HG02943 (cell line): Measurements from ENCODE around the gene LMTK2.
"Not testable (repeated sequence)": the region's sequence is repeated elsewhere in the genome, so short reads cannot be mapped to it uniquely, and the experiment has no call there.

Experiments used
- ATAC-seq: cut with Tn5 transposase; IDR thresholded peaks from one replicate; pipeline ENCODE4 v1.9.1; 2021; ENCODE audit warnings: mild to moderate bottlenecking, low read depth, moderate library complexity; ENCODE audit not compliant: unreplicated experiment

Gene LMTK2

GRCh38 chr7:98215561-98216495 lies 109.2 kb downstream of the LMTK2 start:
- no peak for ATAC-seq

DNA sequence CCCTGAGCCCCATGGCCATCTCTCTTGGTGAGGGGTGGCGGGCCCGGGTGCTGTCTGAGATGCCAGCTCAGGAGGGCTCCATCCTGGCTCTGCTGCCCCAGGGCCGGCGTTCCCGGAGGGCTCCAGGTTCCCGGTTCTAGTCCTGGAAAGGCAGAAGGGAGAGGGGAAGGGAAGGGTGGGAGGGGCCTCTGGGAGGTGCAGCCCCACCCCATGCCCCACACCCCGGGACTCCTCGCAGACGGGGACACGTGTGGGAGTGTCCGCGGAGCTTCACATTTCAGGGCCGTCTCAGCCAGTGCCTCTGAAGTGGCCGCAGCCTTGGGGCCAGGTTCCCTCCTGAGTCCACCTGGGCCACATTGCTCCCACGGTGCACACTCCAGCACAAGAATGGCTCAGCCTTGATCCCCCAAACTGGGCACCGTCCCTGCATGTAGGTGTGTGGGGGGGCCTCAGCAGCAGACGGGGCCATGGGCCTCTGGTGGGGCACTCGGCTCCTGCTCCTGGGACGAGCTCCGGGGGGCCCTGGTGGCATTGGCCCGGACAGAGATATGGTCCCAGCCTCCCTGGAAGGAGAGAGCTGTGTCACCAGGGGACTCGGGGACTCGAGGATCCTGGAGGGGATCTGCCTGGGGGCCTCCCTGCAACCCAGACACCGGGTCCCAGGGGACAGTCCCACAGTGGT lies 110.4 kb downstream of the LMTK2 start:
- ATAC-seq = no peak

DNA sequence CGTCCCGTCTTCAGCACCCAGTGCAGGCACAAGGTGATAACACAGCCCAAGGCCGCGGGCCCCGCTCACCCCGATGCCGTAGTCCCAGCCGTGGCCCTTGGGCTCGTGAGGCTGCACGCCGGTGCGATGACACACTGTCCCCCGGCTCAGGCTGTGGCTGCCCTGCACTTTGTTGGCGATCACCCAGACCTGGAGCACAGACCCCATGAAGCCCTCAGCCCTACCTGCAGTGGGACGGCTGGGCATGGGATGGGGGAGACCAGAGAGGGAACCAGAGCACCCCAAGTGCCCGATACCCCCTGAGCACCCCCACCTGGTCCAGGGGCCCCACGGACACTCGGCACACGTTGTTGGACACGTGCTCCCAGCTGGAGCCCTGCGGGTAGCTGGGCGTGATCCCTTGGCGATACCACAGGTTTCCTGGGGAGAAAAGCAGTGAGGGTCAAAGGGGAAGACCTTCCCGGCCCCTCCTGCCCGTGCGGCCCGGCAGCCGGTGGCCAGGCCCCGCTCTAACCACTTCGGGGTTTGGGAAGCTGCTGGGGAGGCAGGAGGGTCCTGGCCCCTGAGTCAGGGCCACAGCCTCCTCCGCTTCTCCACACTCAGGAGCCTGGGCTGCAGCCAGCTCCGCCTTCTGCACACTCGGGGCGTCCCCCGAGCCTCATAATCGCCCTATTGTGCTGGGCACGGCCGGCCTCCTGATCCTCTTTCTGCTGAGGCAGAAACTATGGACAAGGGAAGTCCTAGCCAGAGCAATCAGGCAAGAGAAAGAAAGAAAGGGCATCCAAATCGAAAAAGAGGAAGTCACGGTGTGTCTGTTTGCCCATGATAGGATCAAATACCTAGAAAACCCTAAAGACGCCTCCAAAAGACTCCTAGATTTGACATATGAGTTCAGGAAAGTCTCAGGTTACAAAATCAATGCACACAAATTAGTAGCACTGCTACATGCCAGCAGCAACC lies 111.2 kb downstream of the LMTK2 start:
- ATAC-seq = no peak

DNA sequence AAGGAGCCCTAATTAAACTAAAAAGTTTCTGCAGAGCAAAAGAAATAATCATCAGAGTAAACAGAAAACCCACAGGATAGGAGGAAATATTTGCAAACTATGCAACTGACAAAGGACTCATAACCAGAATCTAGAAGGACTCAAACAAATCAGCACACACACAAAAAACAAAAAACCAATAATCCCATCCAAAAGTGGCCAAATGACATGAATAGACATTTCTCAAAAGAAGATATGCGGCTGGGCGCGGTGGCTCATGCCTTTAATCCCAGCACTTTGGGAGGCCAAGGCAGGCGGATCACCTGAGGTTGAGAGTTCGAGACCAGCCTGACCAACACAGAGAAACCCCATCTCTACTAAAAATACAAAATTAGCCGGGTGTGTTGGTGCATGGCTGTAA lies 112.7 kb downstream of the LMTK2 start:
- not testable (repeated sequence) for ATAC-seq

- ATAC-seq = no peak
These were observed 115.2 kb downstream of the LMTK2 start for GRCh38 chr7:98221611-98222532.

- no peak for ATAC-seq
These were observed 116.0 kb downstream of the LMTK2 start for GRCh38 chr7:98222533-98223195.

- ATAC-seq = no peak
These were observed 116.8 kb downstream of the LMTK2 start for GRCh38 chr7:98223351-98223897.

DNA sequence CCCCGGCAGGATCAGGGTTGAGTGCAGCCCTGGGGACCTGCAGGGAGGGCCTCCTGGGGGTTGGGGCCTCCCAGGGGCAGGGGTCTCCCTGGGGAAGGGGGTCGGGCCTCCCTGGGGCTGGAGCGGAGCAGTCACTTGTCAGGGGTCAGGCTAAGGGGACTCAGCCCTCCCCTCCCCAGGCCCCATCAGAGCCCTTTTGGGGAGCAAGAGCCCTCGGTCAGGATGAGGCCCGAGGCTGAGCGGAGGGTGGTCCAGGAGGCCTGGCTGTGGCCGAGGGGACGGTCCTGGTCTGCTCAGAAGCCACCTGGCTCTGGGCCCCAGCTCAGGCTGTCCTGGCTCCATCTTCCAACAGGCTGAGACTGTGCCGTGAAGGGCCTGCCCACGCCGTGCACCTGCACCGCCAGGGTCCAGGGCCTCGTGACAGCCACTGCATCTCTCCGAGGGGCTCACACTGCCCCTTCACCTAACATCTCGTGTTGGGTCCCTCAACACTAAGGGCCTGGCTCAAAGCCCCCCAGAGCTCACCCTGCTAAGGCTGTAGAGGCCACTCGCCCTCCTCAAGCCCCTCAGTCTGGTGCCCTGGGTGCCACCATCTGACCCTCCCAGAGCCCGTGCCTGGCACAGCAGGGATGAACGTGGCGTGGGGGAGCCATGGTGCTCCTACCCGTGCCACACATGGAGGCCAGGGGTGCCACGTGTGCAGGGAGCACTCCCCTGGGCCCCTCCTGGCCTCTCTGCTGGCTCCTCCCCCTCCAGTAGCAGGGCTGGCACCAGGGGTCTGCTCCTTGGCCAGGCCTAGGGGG lies 117.4 kb downstream of the LMTK2 start:
- no peak for ATAC-seq

DNA sequence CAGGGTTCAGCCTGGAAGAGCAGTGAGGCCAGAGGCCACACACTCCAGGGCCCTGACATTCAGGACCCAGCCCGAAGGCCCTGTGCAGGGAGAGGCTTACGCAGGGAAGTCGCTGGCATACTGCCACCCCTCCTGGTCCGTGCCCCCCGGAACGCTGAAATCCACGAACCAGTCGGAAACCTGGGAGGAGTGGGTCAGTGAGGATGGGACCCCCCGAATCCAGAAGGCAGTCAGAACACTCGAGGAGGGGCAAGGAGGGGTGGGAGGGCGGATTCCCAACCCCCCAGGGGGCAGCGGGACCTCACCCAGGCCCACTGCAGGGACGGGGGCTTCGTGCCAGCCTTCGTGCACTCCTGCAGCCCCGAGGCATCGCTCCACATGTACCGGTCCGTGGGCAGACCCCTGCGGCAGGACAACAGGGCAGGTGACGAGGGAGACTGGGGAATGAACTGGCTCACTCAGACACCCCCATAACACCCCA lies 118.1 kb downstream of the LMTK2 start:
- no peak for ATAC-seq

DNA sequence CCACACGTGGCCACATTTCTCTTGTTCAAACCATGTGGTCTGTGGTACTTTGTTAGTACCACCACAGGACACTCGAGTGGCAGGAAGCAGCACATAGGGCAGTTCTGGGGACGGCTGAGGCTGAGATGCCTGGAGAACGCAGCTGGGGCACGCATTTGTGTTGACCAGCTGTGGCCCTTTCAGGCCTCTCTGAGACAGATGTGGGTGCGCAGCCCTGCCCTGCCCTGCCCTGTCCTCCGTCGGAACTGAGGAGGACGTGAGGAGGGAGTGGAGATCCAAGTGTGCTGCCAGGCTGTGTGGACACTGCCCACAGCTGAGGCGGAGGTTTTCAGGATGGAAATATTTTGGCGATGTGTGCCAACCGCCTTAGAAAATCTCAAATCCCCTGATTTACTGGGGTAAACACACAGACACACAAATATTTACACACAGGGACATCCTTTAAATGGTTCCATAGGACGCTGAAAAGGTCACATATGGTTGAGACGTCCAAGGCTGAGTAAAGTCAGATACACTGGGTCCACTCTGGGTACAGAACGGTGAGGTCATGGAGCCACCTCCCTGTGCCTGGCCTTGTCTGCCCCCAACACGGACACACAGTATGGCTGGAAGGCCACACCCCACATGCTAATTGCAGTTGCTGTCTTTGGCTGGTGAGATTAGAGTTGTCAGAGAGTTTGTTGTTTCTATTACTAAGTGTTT lies 119.4 kb downstream of the LMTK2 start:
- ATAC-seq = no peak

DNA sequence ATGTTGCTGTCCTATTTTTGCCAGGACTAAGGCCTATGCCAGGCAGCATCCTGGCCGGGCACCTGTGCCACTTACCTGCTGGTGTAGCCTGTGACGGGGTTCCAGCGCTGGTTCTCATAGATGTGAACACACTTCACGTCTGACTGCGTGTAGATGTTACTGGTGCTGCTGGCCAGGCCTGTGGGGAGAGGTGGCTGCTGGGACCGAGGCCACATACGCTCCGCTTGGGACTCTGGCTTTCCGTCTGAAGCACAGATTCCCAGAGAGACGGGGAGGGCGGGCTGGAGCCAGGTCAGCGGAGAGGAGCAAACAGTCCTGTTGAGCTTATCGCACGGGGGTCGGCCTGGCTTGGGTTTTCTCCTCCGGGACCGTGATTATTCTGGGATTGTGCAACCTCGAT lies 121.3 kb downstream of the LMTK2 start:
- ATAC-seq = no peak

- ATAC-seq = no peak
These were observed 122.1 kb downstream of the LMTK2 start for GRCh38 chr7:98228801-98229200.

DNA sequence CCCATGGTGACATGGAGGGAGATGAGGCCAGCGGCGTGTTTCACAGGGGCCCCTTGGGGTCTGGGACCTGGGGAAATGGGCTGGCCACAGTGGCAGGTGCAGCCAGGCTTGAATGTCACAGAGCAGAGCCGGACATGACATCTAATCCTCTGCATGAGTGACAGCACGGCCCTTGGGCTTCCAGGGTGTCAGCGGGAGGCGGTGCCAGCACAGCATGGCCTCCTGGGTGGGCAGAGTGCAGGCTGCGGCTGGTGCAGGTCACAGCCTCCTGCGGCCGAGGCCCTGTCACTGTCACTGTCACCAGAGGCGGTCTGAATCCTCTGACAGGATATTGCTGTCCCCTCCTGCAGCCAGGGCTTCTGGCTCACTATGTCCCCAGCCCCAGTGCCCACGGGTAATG lies 122.8 kb downstream of the LMTK2 start:
- no peak for ATAC-seq

- no peak for ATAC-seq
These were observed 123.5 kb downstream of the LMTK2 start for GRCh38 chr7:98229991-98230745.

GRCh38 chr7:98230746-98231471 lies 124.2 kb downstream of the LMTK2 start:
- no peak for ATAC-seq
